AG04449 (cell line): ENCODE data around the gene BTG2.

Experiments used
- CTCF ChIA-PET: fragments of 350-600 bp; formaldehyde crosslinking; extraction: SDS; loops from one replicate; lab custom pipeline; 2021; ENCODE audit warnings: antibody characterized with exemption; lab: Yijun Ruan, JAX
- POLR2A ChIA-PET: fragments of 400-600, 350-600 bp; formaldehyde crosslinking; extraction: SDS; loops from one replicate; lab custom pipeline; 2020; ENCODE audit warnings: antibody characterized with exemption, inconsistent platforms; lab: Yijun Ruan, JAX
- DNase-seq: peaks from one replicate; pipeline ENCODE4 v3.0.0-alpha.2; 2010; ENCODE audit warnings: low read depth, low spot score
- H3K4me3 ChIP-seq: 2 replicates; pipeline ENCODE4 v1.5.1; 2011; ENCODE audit warnings: low read depth, mild to moderate bottlenecking, control low read depth, low read length
- CTCF ChIP-seq: IDR thresholded peaks from one replicate; pipeline ENCODE4 v1.5.1; 2011; ENCODE audit warnings: mild to moderate bottlenecking, moderate library complexity, low read length, control low read depth, inconsistent platforms; ENCODE audit not compliant: insufficient read depth; ENCODE audit errors: missing control alignments

Gene BTG2

GRCh38 chr1:203283597-203283996 lies 21.7 kb upstream of the BTG2 start:
- DNase-seq = no peak
- H3K4me3 ChIP-seq = no peak overlapping the region
- ChIA-PET POLR2A (interaction anchor here (0.7 kb wide), 1 partner anchor 464 kb away, joined by 3 read pairs; no protein-coding TSS in a partner anchor), CTCF (interaction anchor here (1.1 to 16.4 kb wide), 3 partner anchors 9 to 44 kb away, joined by 3 to 250 read pairs (median 15); no protein-coding TSS in a partner anchor)
- no peak for TF ChIP-seq CTCF

GRCh38 chr1:203284411-203285123 lies 20.8 kb upstream of the BTG2 start:
- no peak for TF ChIP-seq CTCF
- ChIA-PET POLR2A (no interaction called here), CTCF (interaction anchor here (1.1 to 16.4 kb wide), 5 partner anchors 10 to 54 kb away, joined by 3 to 250 read pairs (median 9); no protein-coding TSS in a partner anchor)
- no peak for DNase-seq
- H3K4me3 ChIP-seq = no peak overlapping the region

GRCh38 chr1:203286161-203286984 lies 18.9 kb upstream of the BTG2 start:
- no peak overlapping the region for H3K4me3 ChIP-seq
- no peak for TF ChIP-seq CTCF
- ChIA-PET CTCF (interaction anchor here (1.3 to 16.4 kb wide), 7 partner anchors 9 to 55 kb away, joined by 3 to 250 read pairs (median 4); no protein-coding TSS in a partner anchor), POLR2A (interaction anchor here (0.6 kb wide), 1 partner anchor 1395 kb away, joined by 3 read pairs; no protein-coding TSS in a partner anchor)
- no peak for DNase-seq

GRCh38 chr1:203287109-203287893 lies 18.0 kb upstream of the BTG2 start:
- no peak for DNase-seq
- ChIA-PET POLR2A (interaction anchor here (0.6 kb wide), 1 partner anchor 1396 kb away, joined by 3 read pairs; no protein-coding TSS in a partner anchor), CTCF (interaction anchor here (1.1 to 16.4 kb wide), 5 partner anchors 8 to 52 kb away, joined by 3 to 250 read pairs (median 6); no protein-coding TSS in a partner anchor)
- no peak for TF ChIP-seq CTCF
- H3K4me3 ChIP-seq = no peak overlapping the region

GRCh38 chr1:203287898-203288297 lies 17.4 kb upstream of the BTG2 start:
- POLR2A ChIA-PET = no interaction called here
- DNase-seq = no peak
- no peak overlapping the region for H3K4me3 ChIP-seq
- CTCF ChIA-PET = interaction anchor here (1.1 to 16.4 kb wide), 3 partner anchors 18 to 55 kb away, joined by 3 to 250 read pairs (median 5); no protein-coding TSS in a partner anchor
- TF ChIP-seq CTCF = no peak
